Left ventricle myocardium inferior (tissue), 1 donor: ENCODE results near the gene EIF2B5. TPM values are rescaled to one million over a fixed set of nuclear protein-coding genes. Genes with fewer than 3 reads are reported as not detected.
A peak's percentile ranks its signal among the peaks of the same experiment; 100 is the strongest.
"Not testable (repeated sequence)": the region's sequence is repeated elsewhere in the genome, so short reads cannot be mapped to it uniquely, and the experiment has no call there.

Experiments used
- DNase-seq: peaks from one replicate; pipeline ENCODE4 v3.0.0-alpha.2; 2020
- H3K27ac ChIP-seq: fragments of 200-600 bp; replicated peaks from 2 replicates; pipeline ENCODE4 v1.8.0; 2021
- H3K27me3 ChIP-seq: fragments of 200-600 bp; 2 replicates; pipeline ENCODE4 v1.8.0; 2021; ENCODE audit warnings: low read depth
- H3K36me3 ChIP-seq: fragments of 200-600 bp; 2 replicates; pipeline ENCODE4 v1.8.0; 2021
- H3K4me1 ChIP-seq: fragments of 200-600 bp; 2 replicates; pipeline ENCODE4 v1.8.0; 2021
- H3K4me3 ChIP-seq: fragments of 200-600 bp; 2 replicates; pipeline ENCODE4 v1.8.0; 2021; ENCODE audit warnings: mild to moderate bottlenecking, moderate library complexity
- H3K9me3 ChIP-seq: fragments of 200-600 bp; replicated peaks from 2 replicates; pipeline ENCODE4 v1.8.0; 2021
- CTCF ChIP-seq: fragments of 200-600 bp; IDR thresholded peaks from 2 replicates; pipeline ENCODE4 v1.8.0; 2021; ENCODE audit warnings: antibody characterized with exemption, mild to moderate bottlenecking, borderline replicate concordance
- intact Hi-C: fragments of 100-400 bp; cut with micrococcal nuclease; formaldehyde crosslinking; loops from one replicate; pipeline ENCODE4 v1.11.0; 2022
- total RNA-seq: library from RNA; stranded (reverse); fragmentation: NEBNext Ultra II Directional; extraction: Animal tissue kit (Norgen Biotek cat#: 25700); gene quantifications from one replicate; pipeline ENCODE4 v1.2.1, GENCODE V29; 2021
- donor health status: DM: no; HTN: yes; CAD: no; lungs with severe emphysema.

EIF2B5 gene
- total RNA-seq, 1 donor from 2014 or later = 32.1 TPM

- DNase-seq = no peak
- Histone ChIP-seq H3K4me1 (peaks cover 25% of the 10 kb centered on the region), H3K4me3 (no peak overlapping the region), H3K27me3 (no peaks in the 10 kb centered on the region), H3K9me3 (no peaks in the 10 kb centered on the region), H3K36me3 (peaks cover 59% of the 10 kb centered on the region), H3K27ac (peak overlapping the region; percentile 47)
- no peak for TF ChIP-seq CTCF
- intact Hi-C loops = no loop called here
These were observed 10.7 kb downstream of the EIF2B5 start for GRCh38 chr3:184145751-184146270.

- peaks cover 30% of the 10 kb centered on the region for H3K4me1 ChIP-seq
- DNase-seq = no peak
- intact Hi-C loops = no loop called here
- TF ChIP-seq CTCF = no peak
- no peaks in the 10 kb centered on the region for H3K9me3 ChIP-seq
- H3K4me3 ChIP-seq = no peak overlapping the region
- peaks cover 36% of the 10 kb centered on the region for H3K36me3 ChIP-seq
- H3K27ac ChIP-seq = no peak overlapping the region
- H3K27me3 ChIP-seq = no peaks in the 10 kb centered on the region
These were observed 12.9 kb downstream of the EIF2B5 start for GRCh38 chr3:184148076-184148475.

- intact Hi-C loops = no loop called here
- DNase-seq = no peak
These were observed 14.0 kb downstream of the EIF2B5 start for GRCh38 chr3:184149123-184149522.

GRCh38 chr3:184149770-184150169 lies 14.6 kb downstream of the EIF2B5 start:
- peaks cover 36% of the 10 kb centered on the region for H3K4me1 ChIP-seq
- peaks cover 20% of the 10 kb centered on the region for H3K36me3 ChIP-seq
- H3K9me3 ChIP-seq, intact Hi-C loops, H3K27me3 ChIP-seq, H3K27ac ChIP-seq, H3K4me3 ChIP-seq, DNase-seq: not testable (repeated sequence)
- peak; percentile 40 for TF ChIP-seq CTCF

More at GRCh38 chr3:184149123-184149522, 14.0 kb downstream of the EIF2B5 start:
- H3K4me1 ChIP-seq = peaks cover 36% of the 10 kb centered on the region
- no peak overlapping the region for H3K27ac ChIP-seq
- peaks cover 26% of the 10 kb centered on the region for H3K36me3 ChIP-seq
- H3K9me3 ChIP-seq = no peaks in the 10 kb centered on the region
- H3K4me3 ChIP-seq = no peak overlapping the region
- TF ChIP-seq CTCF = no peak
- H3K27me3 ChIP-seq = no peaks in the 10 kb centered on the region

- Histone ChIP-seq H3K27me3 (no peaks in the 10 kb centered on the region), H3K9me3 (no peaks in the 10 kb centered on the region), H3K4me1 (peaks cover 71% of the 10 kb centered on the region), H3K4me3 (peak within 1 kb of the TSS; percentile 99), H3K36me3 (no peaks in the 10 kb centered on the region), H3K27ac (peak within 1 kb of the TSS; percentile 95)
- intact Hi-C loops = no loop called here
- peak; percentile 78 for DNase-seq
- TF ChIP-seq CTCF = no peak
These were observed 19.9 kb downstream of the EIF2B5 start, which contains the start of gene DVL3 for GRCh38 chr3:184154885-184155643. Gene DVL3, plus strand, starts transcription at chr3:184155377. Its CDS starts 259 bp downstream, at chr3:184155636.
